SK-N-SH (cell line): Measurements from ENCODE around the gene KRT13.

Experiments used
- CTCF ChIP-seq: fragments of 200-600 bp; sonication (generic); IDR thresholded peaks from 2 replicates; pipeline ENCODE4 v1.6.1; 2017; ENCODE audit warnings: antibody characterized with exemption, mild to moderate bottlenecking, moderate library complexity
- IRF3 ChIP-seq: fragments of 150-350 bp; IDR thresholded peaks from 2 replicates; pipeline ENCODE4 v1.6.1; 2016; ENCODE audit warnings: mild to moderate bottlenecking, low read depth, low read length
- MAX ChIP-seq: IDR thresholded peaks from 2 replicates; pipeline ENCODE4 v1.4.0; 2012; ENCODE audit warnings: low read depth
- POLR2AphosphoS5 ChIP-seq: IDR thresholded peaks from 2 replicates; pipeline ENCODE4 v1.6.1; 2012; ENCODE audit warnings: low read depth, low read length
- REST ChIP-seq: IDR thresholded peaks from 2 replicates; pipeline ENCODE4 v1.6.1; 2012; ENCODE audit warnings: mild to moderate bottlenecking, low read depth, low read length, moderate library complexity
- TAF1 ChIP-seq: IDR thresholded peaks from 2 replicates; pipeline ENCODE4 v1.6.1; 2012; ENCODE audit warnings: low read depth, mild to moderate bottlenecking, low read length, moderate library complexity, borderline replicate concordance
- TEAD4 ChIP-seq: IDR thresholded peaks from 2 replicates; pipeline ENCODE4 v1.4.0; 2012; ENCODE audit warnings: mild to moderate bottlenecking, borderline replicate concordance; ENCODE audit not compliant: insufficient read depth

DNA sequence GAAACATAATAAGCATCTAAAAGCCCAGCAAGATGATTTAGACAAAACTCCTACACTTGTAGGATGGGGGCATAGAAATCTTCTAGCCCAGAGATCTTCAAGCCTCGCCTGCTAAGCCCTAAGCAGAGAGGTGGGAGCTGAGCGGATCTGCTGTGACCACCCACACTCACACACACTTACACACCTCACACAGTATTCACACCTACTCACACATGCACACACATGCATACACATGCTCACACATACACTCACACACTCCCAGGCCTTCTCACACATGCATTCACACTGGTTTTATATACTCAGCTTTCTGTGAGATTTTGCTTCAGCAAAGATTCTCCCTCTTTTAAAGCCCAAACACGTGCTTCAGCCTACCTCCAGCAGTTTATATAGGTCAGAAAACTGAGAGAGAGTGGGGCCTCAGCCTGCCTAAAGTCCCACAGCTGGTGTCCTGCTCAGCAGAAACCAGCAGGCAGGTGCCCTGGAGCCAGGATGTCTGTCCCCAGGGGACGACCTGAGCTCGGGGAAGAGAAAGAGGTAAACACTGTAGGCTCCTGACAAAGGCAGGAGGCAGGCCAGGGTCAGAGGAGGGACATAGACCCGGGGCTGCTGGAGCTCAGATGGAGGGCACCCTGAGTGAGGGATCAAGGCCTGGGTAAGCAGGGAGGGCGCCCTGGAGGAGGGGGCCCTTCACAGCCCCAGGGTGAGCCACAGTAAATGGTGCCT lies 34.7 kb upstream of the KRT13 start:
- TF ChIP-seq MAX (no peak), CTCF (no peak), IRF3 (no peak), TEAD4 (no peak), TAF1 (no peak), POLR2AphosphoS5 (no peak), REST (no peak)
